ENCODE results near the gene VPS54. TPM values are rescaled to one million over a fixed set of nuclear protein-coding genes. Genes with fewer than 3 reads are reported as not detected.

The VPS54 gene
- total RNA-seq, 1 experiment from 2014 or later: 13.1 TPM

DNA sequence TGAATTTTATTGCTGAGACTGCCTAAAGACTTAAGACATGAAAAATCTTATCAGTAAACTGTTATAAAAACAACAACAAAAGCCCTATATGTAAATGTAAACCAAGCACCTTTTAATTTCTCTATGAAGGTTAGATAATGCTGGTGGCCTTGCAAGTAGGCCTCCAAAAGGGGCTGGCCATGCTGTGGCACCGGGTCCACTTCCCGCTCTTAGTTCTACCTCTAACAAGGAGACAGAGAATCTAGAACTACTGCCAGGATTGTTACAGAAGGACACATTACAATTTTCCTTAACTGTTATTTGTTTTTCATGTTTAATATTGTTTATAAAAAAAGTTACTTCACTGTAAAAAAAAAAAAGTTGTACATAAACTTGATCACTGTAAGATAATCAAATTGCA lies 128.6 kb downstream of the VPS54 start:
- H3K4me1 Mint-ChIP-seq (ENCODE audit: insufficient read depth, unreplicated experiment): peaks cover 5% of the 10 kb centered on the region
- TF ChIP-seq, protein P1, sequence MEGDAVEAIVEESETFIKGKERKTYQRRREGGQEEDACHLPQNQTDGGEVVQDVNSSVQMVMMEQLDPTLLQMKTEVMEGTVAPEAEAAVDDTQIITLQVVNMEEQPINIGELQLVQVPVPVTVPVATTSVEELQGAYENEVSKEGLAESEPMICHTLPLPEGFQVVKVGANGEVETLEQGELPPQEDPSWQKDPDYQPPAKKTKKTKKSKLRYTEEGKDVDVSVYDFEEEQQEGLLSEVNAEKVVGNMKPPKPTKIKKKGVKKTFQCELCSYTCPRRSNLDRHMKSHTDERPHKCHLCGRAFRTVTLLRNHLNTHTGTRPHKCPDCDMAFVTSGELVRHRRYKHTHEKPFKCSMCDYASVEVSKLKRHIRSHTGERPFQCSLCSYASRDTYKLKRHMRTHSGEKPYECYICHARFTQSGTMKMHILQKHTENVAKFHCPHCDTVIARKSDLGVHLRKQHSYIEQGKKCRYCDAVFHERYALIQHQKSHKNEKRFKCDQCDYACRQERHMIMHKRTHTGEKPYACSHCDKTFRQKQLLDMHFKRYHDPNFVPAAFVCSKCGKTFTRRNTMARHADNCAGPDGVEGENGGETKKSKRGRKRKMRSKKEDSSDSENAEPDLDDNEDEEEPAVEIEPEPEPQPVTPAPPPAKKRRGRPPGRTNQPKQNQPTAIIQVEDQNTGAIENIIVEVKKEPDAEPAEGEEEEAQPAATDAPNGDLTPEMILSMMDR (IDR thresholded peaks at IDR 0.05; ENCODE audit: unreplicated experiment): no peak
- intact Hi-C loops (cut with micrococcal nuclease): no loop called here
- peak overlapping the region; percentile 23 for H3K27ac Mint-ChIP-seq (ENCODE audit: low read depth, unreplicated experiment)
- BruUV-seq (replicated peaks): no TSS peak
- ChIA-PET POLR2A (interaction anchor here (0.6 to 1.9 kb wide), 10 partner anchors 9 to 303 kb away, joined by 3 to 7 read pairs (median 3); partner anchors contain the start of gene UGP2), CTCF (interaction anchor here (1.1 to 1.9 kb wide), 3 partner anchors 192 to 634 kb away, joined by 4 to 9 read pairs (median 5); partner anchors contain the start of gene AFTPH)
- no peaks in the 10 kb centered on the region for H3K27me3 Mint-ChIP-seq (ENCODE audit: insufficient read depth, unreplicated experiment)
- peaks cover 94% of the 10 kb centered on the region for H3K36me3 Mint-ChIP-seq (ENCODE audit: insufficient read depth, unreplicated experiment)
- DNase-seq (ENCODE audit: unreplicated experiment): no peak
- H3K9me3 Mint-ChIP-seq (ENCODE audit: unreplicated experiment): no peaks in the 10 kb centered on the region
- H3K4me3 Mint-ChIP-seq (ENCODE audit: unreplicated experiment): no peak overlapping the region

DNA sequence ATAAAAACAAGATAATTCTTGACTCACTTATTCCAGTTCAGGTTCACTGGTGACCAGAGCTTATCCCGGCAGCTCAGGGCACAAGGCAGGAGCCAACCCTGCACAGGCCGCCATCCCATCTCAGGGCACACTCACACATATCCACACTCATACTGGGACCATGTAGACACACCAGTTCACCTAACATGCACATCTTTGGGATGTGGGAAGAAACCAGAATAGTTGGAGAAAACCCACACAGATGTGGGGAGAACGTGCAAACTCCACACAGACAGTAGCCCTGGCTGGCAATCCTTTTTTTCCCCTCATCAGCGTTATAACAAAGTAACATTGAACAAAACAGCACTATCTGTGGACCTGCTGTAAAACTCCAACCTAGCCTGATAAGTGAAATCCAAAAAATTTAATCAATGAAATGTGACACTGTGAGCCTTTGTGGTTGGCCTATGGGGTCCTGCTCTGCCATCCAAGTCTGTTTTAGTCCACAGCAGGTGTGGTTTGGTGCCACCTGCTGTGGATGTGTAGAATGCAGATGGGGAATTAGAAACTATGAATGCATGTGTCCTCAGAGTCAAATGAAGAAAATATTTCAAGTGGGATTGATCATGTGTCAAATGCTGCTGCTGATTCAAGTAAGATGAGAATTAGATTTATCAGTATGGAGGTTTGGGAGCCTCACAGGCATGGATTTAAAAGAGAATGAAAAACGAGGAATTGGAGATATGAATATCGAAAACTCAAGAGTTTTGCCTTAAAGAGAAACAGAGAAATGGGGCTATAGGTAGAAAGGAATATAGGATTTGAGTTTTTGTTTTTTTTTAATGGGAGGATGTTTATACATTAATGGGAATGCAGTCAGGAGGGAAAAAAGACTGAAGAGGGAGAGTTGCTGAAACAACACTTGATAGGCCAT lies 130.5 kb downstream of the VPS54 start:
- DNase-seq (ENCODE audit: unreplicated experiment): peak; percentile 67
- H3K36me3 Mint-ChIP-seq (ENCODE audit: insufficient read depth, unreplicated experiment): peaks cover 95% of the 10 kb centered on the region
- H3K27me3 Mint-ChIP-seq (ENCODE audit: insufficient read depth, unreplicated experiment): no peaks in the 10 kb centered on the region
- TF ChIP-seq, protein P1 (IDR thresholded peaks at IDR 0.05; ENCODE audit: unreplicated experiment): peak; percentile 71
- no peaks in the 10 kb centered on the region for H3K9me3 Mint-ChIP-seq (ENCODE audit: unreplicated experiment)
- no peak overlapping the region for H3K4me3 Mint-ChIP-seq (ENCODE audit: unreplicated experiment)
- CTCF ChIA-PET: interaction anchor here (0.6 to 1.9 kb wide), 6 partner anchors 10 to 196 kb away, joined by 3 to 12 read pairs (median 4); no protein-coding TSS in a partner anchor
- H3K27ac Mint-ChIP-seq (ENCODE audit: low read depth, unreplicated experiment): peak overlapping the region; percentile 17
- BruUV-seq (replicated peaks): no TSS peak
- POLR2A ChIA-PET: interaction anchor here (0.9 to 1.9 kb wide), 3 partner anchors 11 to 190 kb away, joined by 3 to 7 read pairs (median 6); no protein-coding TSS in a partner anchor
- H3K4me1 Mint-ChIP-seq (ENCODE audit: insufficient read depth, unreplicated experiment): peaks cover 5% of the 10 kb centered on the region
- intact Hi-C loops (cut with micrococcal nuclease): loop anchor here (1.0 to 10.0 kb wide), 3 partner anchors 46 to 304 kb away; partner anchors contain the start of genes MDH1 and WDPCP

DNA sequence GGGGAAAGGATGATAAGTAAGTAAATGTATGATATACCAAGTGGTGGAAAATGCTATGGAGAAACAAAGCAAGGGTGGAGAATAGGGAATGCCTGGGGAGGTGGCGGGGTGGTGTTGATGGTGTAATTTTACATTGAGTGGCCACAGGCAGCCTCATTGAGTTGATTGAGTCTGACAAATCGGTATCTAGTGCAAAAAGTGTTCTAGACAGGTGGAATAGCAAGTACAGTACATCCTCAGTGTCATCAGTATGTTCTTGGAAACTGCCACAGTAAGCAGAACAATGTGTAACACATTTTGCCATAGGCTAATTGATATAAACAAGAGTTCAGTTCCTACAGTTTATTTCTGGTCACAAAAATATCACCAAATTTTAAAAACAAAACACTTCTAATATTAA lies 131.2 kb downstream of the VPS54 start:
- Mint-ChIP-seq H3K9me3 (ENCODE audit: unreplicated experiment) (no peaks in the 10 kb centered on the region), H3K27ac (ENCODE audit: low read depth, unreplicated experiment) (no peak overlapping the region), H3K4me3 (ENCODE audit: unreplicated experiment) (no peak overlapping the region), H3K27me3 (ENCODE audit: insufficient read depth, unreplicated experiment) (no peaks in the 10 kb centered on the region), H3K4me1 (ENCODE audit: insufficient read depth, unreplicated experiment) (peaks cover 5% of the 10 kb centered on the region), H3K36me3 (ENCODE audit: insufficient read depth, unreplicated experiment) (peaks cover 95% of the 10 kb centered on the region)
- CTCF ChIA-PET: interaction anchor here (0.6 to 1.0 kb wide), 5 partner anchors 10 to 195 kb away, joined by 3 to 12 read pairs (median 3); no protein-coding TSS in a partner anchor
- TF ChIP-seq, protein P1 (IDR thresholded peaks at IDR 0.05; ENCODE audit: unreplicated experiment): no peak
- no TSS peak for BruUV-seq (replicated peaks)
- POLR2A ChIA-PET: interaction anchor here (0.9 kb wide), 1 partner anchor 189 kb away, joined by 3 read pairs; no protein-coding TSS in a partner anchor
- no peak for DNase-seq (ENCODE audit: unreplicated experiment)
- intact Hi-C loops (cut with micrococcal nuclease): loop anchor here (10.0 kb wide), 1 partner anchor 303 kb away; the partner anchor contains the start of genes MDH1 and WDPCP

DNA sequence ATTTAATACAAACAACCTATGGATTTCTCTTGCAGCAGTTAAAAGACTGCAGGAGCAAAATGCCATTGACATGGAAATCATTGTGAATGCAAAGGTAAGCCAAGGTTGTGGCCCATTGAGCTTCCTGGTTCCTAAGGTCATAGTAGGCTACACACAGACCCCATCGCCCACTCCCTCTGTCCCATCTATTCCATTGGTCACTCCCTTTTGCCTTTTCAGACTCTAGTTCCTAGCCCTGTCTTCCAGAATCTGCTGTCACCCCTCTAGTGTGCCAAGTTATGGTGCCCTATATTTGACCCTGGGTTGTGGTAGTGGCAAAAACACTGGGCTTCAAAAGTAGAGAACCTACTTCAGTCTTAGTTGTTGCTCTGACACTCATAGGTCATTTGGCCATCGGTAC lies 132.8 kb downstream of the VPS54 start:
- intact Hi-C loops (cut with micrococcal nuclease): loop anchor here (10.0 kb wide), 1 partner anchor 302 kb away; the partner anchor contains the start of genes MDH1 and WDPCP
- Mint-ChIP-seq H3K9me3 (ENCODE audit: unreplicated experiment) (no peaks in the 10 kb centered on the region), H3K36me3 (ENCODE audit: insufficient read depth, unreplicated experiment) (peaks cover 97% of the 10 kb centered on the region), H3K4me3 (ENCODE audit: unreplicated experiment) (no peak overlapping the region), H3K4me1 (ENCODE audit: insufficient read depth, unreplicated experiment) (peaks cover 5% of the 10 kb centered on the region), H3K27me3 (ENCODE audit: insufficient read depth, unreplicated experiment) (no peaks in the 10 kb centered on the region), H3K27ac (ENCODE audit: low read depth, unreplicated experiment) (no peak overlapping the region)
- BruUV-seq (replicated peaks): no TSS peak
- CTCF ChIA-PET: interaction anchor here (0.5 to 0.6 kb wide), 2 partner anchors 22 to 194 kb away, joined by 3 read pairs; no protein-coding TSS in a partner anchor
- TF ChIP-seq, protein P1 (IDR thresholded peaks at IDR 0.05; ENCODE audit: unreplicated experiment): no peak
- POLR2A ChIA-PET: no interaction called here
- DNase-seq (ENCODE audit: unreplicated experiment): no peak

All from MCF 10A (cell line).